Ishikawa (cell line): Measurements from ENCODE around the gene SLC4A9.

Experiments
- REST ChIP-seq: IDR thresholded peaks from 2 replicates; pipeline ENCODE4 v1.6.1; 2012; ENCODE audit warnings: low read depth, mild to moderate bottlenecking
- YY1 ChIP-seq: IDR thresholded peaks from 2 replicates; pipeline ENCODE4 v1.6.1; 2012; ENCODE audit warnings: low read depth
- ZBTB7A ChIP-seq: IDR thresholded peaks from 2 replicates; pipeline ENCODE4 v1.6.1; 2012; ENCODE audit warnings: low read depth

DNA sequence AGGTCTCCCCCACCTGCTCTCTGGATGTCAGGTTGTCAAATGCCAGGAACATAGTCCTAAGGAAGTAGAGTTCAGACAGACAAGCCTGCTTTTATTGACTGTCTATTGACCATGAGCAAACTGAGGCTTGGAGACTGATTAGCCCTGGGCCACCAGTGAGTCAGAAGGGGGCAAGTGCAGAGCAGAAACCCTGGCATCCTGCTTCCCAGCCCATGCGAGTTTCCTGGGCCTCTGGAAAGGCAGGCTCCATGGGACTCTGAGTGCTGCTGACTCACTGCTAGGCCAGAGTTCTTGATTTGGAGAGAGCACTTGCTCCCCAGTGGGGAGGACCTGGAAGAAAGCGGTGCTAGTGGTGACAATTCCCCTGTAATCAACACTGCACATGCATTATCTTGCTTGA lies 10.8 kb upstream of the SLC4A9 start:
- TF ChIP-seq ZBTB7A, result no peak
- no peak for TF ChIP-seq YY1
- no peak for TF ChIP-seq REST
